ENCODE measurements around the gene CFI.

GRCh38 chr4:109809655-109810054 is 7.9 kb upstream of the CFI start:
- TF ChIP-seq POLR2AphosphoS5 (IDR thresholded peaks at IDR 0.05; ENCODE audit: low read depth, low read length) (no peak), TAF1 (IDR thresholded peaks at IDR 0.05; ENCODE audit: low read depth, low read length) (no peak), POLR2A (IDR thresholded peaks at IDR 0.05; ENCODE audit: low read depth, low read length) (no peak), SPI1 (IDR thresholded peaks at IDR 0.05; ENCODE audit: low read depth, low read length) (no peak), PAX5 (IDR thresholded peaks at IDR 0.05; ENCODE audit: insufficient read depth, low read length, severe bottlenecking) (no peak)
